Thyroid gland (tissue), 4 donors: ENCODE data around the gene SPATA31D4. TPM values are rescaled to one million over a fixed set of nuclear protein-coding genes. Genes with fewer than 3 reads are reported as not detected.

Experiments
- DNase-seq, 2 donors: peaks; one replicate each; pipeline ENCODE4 v3.0.0-alpha.2; 2019
- H3K27ac ChIP-seq, 3 donors: fragments of 200-600 bp; sonication (generic); 1 replicate in 2 of 3; 2 replicates in 1 of 3; pipeline ENCODE4 v1.5.1; 2016 to 2019; ENCODE audit warnings: mild to moderate bottlenecking in 1 of 3, moderate library complexity in 1 of 3
- H3K27me3 ChIP-seq: fragments of 200-600 bp; sonication (generic); one replicate; pipeline ENCODE4 v1.5.1; 2019
- H3K36me3 ChIP-seq, 2 donors: fragments of 200-600 bp; sonication (generic); one replicate each; pipeline ENCODE4 v1.5.1; 2016 to 2019
- H3K4me1 ChIP-seq, 2 donors: fragments of 200-600 bp; sonication (generic); one replicate each; pipeline ENCODE4 v1.5.1; 2017 to 2019
- H3K4me3 ChIP-seq, 3 donors: fragments of 200-600 bp; sonication (generic); replicated peaks in 1 of 3; 1 replicate in 2 of 3; 2 replicates in 1 of 3; pipeline ENCODE4 v1.5.1; 2016; ENCODE audit warnings: mild to moderate bottlenecking in 1 of 3
- H3K9me3 ChIP-seq: fragments of 200-600 bp; sonication (generic); one replicate; pipeline ENCODE4 v1.5.1; 2017
- CTCF ChIP-seq, 6 experiments: fragments of 200-600 bp in 3 of 6; fragments of 450-650 bp in 3 of 6; sonication (generic) in 3 of 6; IDR thresholded peaks; one replicate each; pipeline ENCODE4 v1.5.1; 2016 to 2019; ENCODE audit warnings: antibody characterized with exemption in 6 of 6, mild to moderate bottlenecking in 2 of 6, inconsistent platforms in 1 of 6, moderate library complexity in 1 of 6
- POLR2A ChIP-seq, 2 donors: fragments of 450-650 bp; IDR thresholded peaks; one replicate each; pipeline ENCODE4 v1.6.1; 2017; ENCODE audit warnings: antibody characterized with exemption in 2 of 2, mild to moderate bottlenecking in 2 of 2, moderate library complexity in 1 of 2
- WGBS, 2 donors: methylation state at CpG; one replicate each; pipeline ENCODE4 v1.1.5; 2017; 5-methylcytosine and 5-hydroxymethylcytosine counted together
- intact Hi-C: fragments of 100-400 bp; cut with DNase I; formaldehyde crosslinking; loops from one replicate; pipeline ENCODE4 v1.15.1; 2023
- total RNA-seq, 4 donors: library from RNA; depleted of rRNA; stranded (reverse); fragments of >200 nt; gene quantifications; one replicate each; pipeline ENCODE4 v1.2.3, GENCODE V29; 2016

Gene SPATA31D4
- total RNA-seq, 4 donors from 2014 or later: not detected

- no peaks in the 10 kb centered on the region for H3K27me3 ChIP-seq
- no peak for DNase-seq
- intact Hi-C loops: no loop called here
- no peaks in the 10 kb centered on the region for H3K36me3 ChIP-seq
- no peak overlapping the region for H3K4me3 ChIP-seq
- TF ChIP-seq POLR2A (IDR thresholded peaks at IDR 0.05): no peak
- TF ChIP-seq CTCF (IDR thresholded peaks at IDR 0.05): no peak
- H3K4me1 ChIP-seq: no peaks in the 10 kb centered on the region
- no peaks in the 10 kb centered on the region for H3K9me3 ChIP-seq
- H3K27ac ChIP-seq: no peak overlapping the region
These were observed 41.7 kb downstream of the SPATA31D4 start for GRCh38 chr9:81969971-81970370.

GRCh38 chr9:81971727-81972126 lies 43.5 kb downstream of the SPATA31D4 start:
- H3K9me3 ChIP-seq: no peaks in the 10 kb centered on the region
- no peaks in the 10 kb centered on the region for H3K4me1 ChIP-seq
- no peaks in the 10 kb centered on the region for H3K36me3 ChIP-seq
- intact Hi-C loops: no loop called here
- H3K4me3 ChIP-seq: no peak overlapping the region
- H3K27me3 ChIP-seq: no peaks in the 10 kb centered on the region
- H3K27ac ChIP-seq: no peak overlapping the region
- TF ChIP-seq CTCF (IDR thresholded peaks at IDR 0.05): no peak
- DNase-seq: peak in 1 of 2 donors; percentile 5

GRCh38 chr9:81974764-81975163 lies 46.5 kb downstream of the SPATA31D4 start:
- 84 to 90% methylated on average over 5 of the region's 5 CpGs for WGBS, 2 donors
- intact Hi-C loops: no loop called here
- H3K36me3 ChIP-seq: no peaks in the 10 kb centered on the region
- TF ChIP-seq POLR2A (IDR thresholded peaks at IDR 0.05) (no peak), CTCF (IDR thresholded peaks at IDR 0.05) (no peak)
- H3K9me3 ChIP-seq: no peaks in the 10 kb centered on the region
- H3K4me3 ChIP-seq: no peak overlapping the region
- DNase-seq: no peak
- H3K4me1 ChIP-seq: no peaks in the 10 kb centered on the region
- H3K27me3 ChIP-seq: no peaks in the 10 kb centered on the region
- H3K27ac ChIP-seq: no peak overlapping the region

GRCh38 chr9:81976351-81976750 lies 48.1 kb downstream of the SPATA31D4 start:
- no peaks in the 10 kb centered on the region for H3K36me3 ChIP-seq
- no peak overlapping the region for H3K27ac ChIP-seq
- WGBS, 2 donors: 94 to 95% methylated on average over 11 of the region's 11 CpGs
- intact Hi-C loops: no loop called here
- TF ChIP-seq POLR2A (IDR thresholded peaks at IDR 0.05) (no peak), CTCF (IDR thresholded peaks at IDR 0.05) (no peak)
- H3K9me3 ChIP-seq: no peaks in the 10 kb centered on the region
- H3K4me1 ChIP-seq: no peaks in the 10 kb centered on the region
- H3K4me3 ChIP-seq: no peak overlapping the region
- no peak for DNase-seq
- no peaks in the 10 kb centered on the region for H3K27me3 ChIP-seq

- Histone ChIP-seq H3K9me3 (no peaks in the 10 kb centered on the region), H3K4me3 (no peak overlapping the region), H3K4me1 (no peaks in the 10 kb centered on the region), H3K36me3 (no peaks in the 10 kb centered on the region), H3K27ac (no peak overlapping the region), H3K27me3 (no peaks in the 10 kb centered on the region)
- DNase-seq: no peak
- TF ChIP-seq CTCF (IDR thresholded peaks at IDR 0.05): no peak
- no peak for TF ChIP-seq POLR2A (IDR thresholded peaks at IDR 0.05)
- intact Hi-C loops: no loop called here
- WGBS, 2 donors: 82 to 85% methylated on average over 2 of the region's 2 CpGs
These were observed 51.0 kb downstream of the SPATA31D4 start for GRCh38 chr9:81979196-81979595.
